HFFc6 (cell line): ENCODE data around the gene GGACT. TPM values are rescaled to one million over a fixed set of nuclear protein-coding genes. Genes with fewer than 3 reads are reported as not detected.

ENCODE experiments used
- DNase-seq: peaks from one replicate; pipeline ENCODE4 v3.0.0-alpha.2; 2018
- H3K27ac Mint-ChIP-seq: 2 replicates; pipeline ENCODE4 v1.8.0; 2020; ENCODE audit warnings: mild to moderate bottlenecking, mixed read lengths
- H3K27me3 Mint-ChIP-seq: 2 replicates; pipeline ENCODE4 v1.8.0; 2021; ENCODE audit warnings: mild to moderate bottlenecking, moderate library complexity, mixed read lengths; ENCODE audit not compliant: insufficient read depth
- H3K36me3 Mint-ChIP-seq: 2 replicates; pipeline ENCODE4 v1.8.0; 2021; ENCODE audit warnings: low read depth, mixed read lengths
- H3K4me1 Mint-ChIP-seq: 2 replicates; pipeline ENCODE4 v1.8.0; 2020; ENCODE audit warnings: low read depth, mixed read lengths
- H3K4me3 Mint-ChIP-seq: 2 replicates; pipeline ENCODE4 v1.8.0; 2020; ENCODE audit warnings: mild to moderate bottlenecking, moderate library complexity, mixed read lengths
- H3K9me3 Mint-ChIP-seq: 2 replicates; pipeline ENCODE4 v1.8.0; 2020; ENCODE audit warnings: mild to moderate bottlenecking, mixed read lengths
- total RNA-seq, 6 experiments: library from RNA; stranded (reverse); fragmentation: NEBNext Ultra II Directional; extraction: Animal tissue kit (Norgen Biotek cat#: 25700); gene quantifications; 2 replicates in 1 of 6; 3 replicates in 5 of 6; pipeline ENCODE4 v1.2.3, GENCODE V29; 2021
- TF ChIP-seq, protein P1 (sequence below): fragments of 200-600 bp; sonication (generic); IDR thresholded peaks from 2 replicates; pipeline ENCODE4 v1.5.0; 2021; ENCODE audit warnings: antibody characterized with exemption, mild to moderate bottlenecking

Gene GGACT
- total RNA-seq, 6 experiments from 2014 or later: 0.99 to 3.0 (median 1.8) TPM

DNA sequence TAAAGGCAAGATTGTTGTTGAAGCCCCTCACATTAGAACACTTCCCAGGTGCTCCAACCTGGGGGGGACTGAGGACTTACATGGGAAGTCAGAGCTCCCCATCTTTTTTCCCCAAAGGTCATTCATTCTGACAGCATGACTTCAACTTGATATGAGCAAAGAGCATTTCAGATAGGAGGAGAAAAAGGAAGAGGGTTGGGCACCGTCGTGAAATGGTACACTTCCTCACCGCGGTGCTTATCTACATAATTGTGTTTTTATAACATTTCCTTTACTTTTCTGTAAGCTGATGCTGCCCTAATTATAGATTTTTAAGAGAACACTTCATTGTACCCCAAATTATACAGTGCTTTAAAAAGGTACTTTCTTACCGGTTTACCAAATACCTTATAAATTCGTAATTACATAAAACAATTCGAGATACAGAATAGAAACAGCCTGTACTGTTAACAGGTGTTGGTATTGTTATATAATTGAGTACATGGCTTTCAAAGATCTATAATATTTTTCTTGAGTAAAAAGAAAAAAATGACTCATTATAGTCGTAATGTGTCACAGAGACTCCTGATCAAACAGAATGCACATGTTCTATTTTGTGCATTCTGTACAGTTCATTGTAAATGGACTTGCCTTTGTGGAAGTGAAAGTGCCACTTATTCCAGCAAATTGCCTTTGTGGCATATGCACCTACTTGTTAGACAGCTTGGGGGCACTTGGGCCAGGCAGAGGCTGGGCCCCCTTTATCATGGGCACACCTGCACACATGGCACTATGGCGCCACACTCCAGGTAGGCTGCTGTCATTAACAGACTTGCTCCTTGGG is 81.8 kb downstream of the GGACT start:
- no peak overlapping the region for H3K27ac Mint-ChIP-seq
- TF ChIP-seq, protein P1, sequence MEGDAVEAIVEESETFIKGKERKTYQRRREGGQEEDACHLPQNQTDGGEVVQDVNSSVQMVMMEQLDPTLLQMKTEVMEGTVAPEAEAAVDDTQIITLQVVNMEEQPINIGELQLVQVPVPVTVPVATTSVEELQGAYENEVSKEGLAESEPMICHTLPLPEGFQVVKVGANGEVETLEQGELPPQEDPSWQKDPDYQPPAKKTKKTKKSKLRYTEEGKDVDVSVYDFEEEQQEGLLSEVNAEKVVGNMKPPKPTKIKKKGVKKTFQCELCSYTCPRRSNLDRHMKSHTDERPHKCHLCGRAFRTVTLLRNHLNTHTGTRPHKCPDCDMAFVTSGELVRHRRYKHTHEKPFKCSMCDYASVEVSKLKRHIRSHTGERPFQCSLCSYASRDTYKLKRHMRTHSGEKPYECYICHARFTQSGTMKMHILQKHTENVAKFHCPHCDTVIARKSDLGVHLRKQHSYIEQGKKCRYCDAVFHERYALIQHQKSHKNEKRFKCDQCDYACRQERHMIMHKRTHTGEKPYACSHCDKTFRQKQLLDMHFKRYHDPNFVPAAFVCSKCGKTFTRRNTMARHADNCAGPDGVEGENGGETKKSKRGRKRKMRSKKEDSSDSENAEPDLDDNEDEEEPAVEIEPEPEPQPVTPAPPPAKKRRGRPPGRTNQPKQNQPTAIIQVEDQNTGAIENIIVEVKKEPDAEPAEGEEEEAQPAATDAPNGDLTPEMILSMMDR: no peak
- H3K36me3 Mint-ChIP-seq: peaks cover 6% of the 10 kb centered on the region
- H3K27me3 Mint-ChIP-seq: no peaks in the 10 kb centered on the region; the same call in 1 of the 2 replicates
- no peak overlapping the region for H3K4me3 Mint-ChIP-seq
- DNase-seq: no peak
- peaks cover 17% of the 10 kb centered on the region for H3K4me1 Mint-ChIP-seq
- H3K9me3 Mint-ChIP-seq: no peaks in the 10 kb centered on the region

DNA sequence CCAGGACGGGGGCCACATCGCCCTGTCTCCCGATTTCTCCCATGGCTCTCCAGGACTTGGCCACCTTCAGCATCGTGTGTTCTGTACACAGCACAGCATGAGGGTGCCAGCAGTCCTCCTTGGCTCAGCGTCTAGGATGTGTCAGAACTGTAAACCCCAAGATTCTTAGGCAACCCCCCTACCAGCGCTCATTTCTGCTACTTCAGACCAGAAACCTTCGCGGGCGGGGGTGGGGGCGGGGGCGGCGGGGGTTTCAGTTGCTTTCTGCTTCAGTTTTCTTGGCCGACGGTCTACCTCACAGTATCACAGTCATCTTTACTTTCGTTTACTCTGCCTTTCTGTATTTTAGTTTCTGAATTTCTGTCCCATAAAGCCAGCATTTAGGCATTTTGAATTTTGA is 82.4 kb downstream of the GGACT start:
- no peak for DNase-seq
- Mint-ChIP-seq H3K9me3 (no peaks in the 10 kb centered on the region), H3K4me3 (no peak overlapping the region), H3K27ac (no peak overlapping the region), H3K36me3 (peaks cover 6% of the 10 kb centered on the region; the same call in 1 of the 2 replicates), H3K4me1 (peaks cover 16% of the 10 kb centered on the region), H3K27me3 (no peaks in the 10 kb centered on the region; the same call in 1 of the 2 replicates)
- TF ChIP-seq, protein P1: no peak

DNA sequence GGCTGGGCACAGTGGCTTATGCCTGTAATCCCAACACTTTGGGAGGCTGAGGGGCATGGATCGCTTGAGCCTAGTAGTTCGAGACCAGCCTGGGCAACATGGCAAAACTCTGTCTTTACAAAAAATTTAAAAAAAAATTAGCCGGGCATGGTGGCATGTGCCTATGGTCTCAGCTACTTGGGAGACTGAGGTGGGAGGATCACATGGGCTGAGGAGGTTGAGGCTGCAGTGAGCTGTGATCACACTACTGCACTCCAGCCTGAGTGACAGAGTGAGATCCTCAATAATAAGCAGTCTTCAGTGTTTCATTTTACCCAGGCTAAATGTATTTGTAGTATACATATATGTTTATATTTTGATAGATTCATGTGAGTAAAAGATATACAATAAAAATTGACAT is 85.0 kb downstream of the GGACT start:
- H3K36me3 Mint-ChIP-seq: peaks cover 6% of the 10 kb centered on the region; the same call in 1 of the 2 replicates
- no peaks in the 10 kb centered on the region for H3K9me3 Mint-ChIP-seq
- DNase-seq: no peak
- H3K27ac Mint-ChIP-seq: no peak overlapping the region
- TF ChIP-seq, protein P1: no peak
- H3K4me1 Mint-ChIP-seq: peaks cover 23% of the 10 kb centered on the region
- no peak overlapping the region for H3K4me3 Mint-ChIP-seq
- no peaks in the 10 kb centered on the region; the same call in 1 of the 2 replicates for H3K27me3 Mint-ChIP-seq

DNA sequence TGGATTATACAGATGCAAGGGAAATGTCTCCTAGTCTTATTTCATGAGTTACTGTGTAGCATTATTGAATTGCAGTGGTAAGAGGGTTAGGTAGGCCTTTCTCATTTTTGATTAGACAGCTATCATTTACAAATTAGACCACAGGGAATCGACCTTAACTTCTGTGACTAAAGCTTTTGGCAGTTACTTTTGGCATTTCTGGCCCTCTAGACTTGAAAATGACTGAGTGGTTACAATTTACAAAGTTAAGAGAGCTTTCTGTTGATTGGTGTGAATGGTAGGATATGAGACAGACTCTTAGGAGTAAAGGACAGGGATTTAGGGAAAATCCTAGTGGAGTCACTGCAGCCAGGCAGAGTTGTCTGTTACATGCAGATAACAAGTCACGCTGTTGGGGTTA is 86.1 kb downstream of the GGACT start:
- Mint-ChIP-seq H3K27me3 (no peaks in the 10 kb centered on the region; the same call in 1 of the 2 replicates), H3K27ac (peak overlapping the region; percentile 1; the same call in 1 of the 2 replicates), H3K4me3 (no peak overlapping the region), H3K36me3 (peaks cover 6% of the 10 kb centered on the region; the same call in 1 of the 2 replicates), H3K4me1 (peaks cover 33% of the 10 kb centered on the region), H3K9me3 (no peaks in the 10 kb centered on the region)
- TF ChIP-seq, protein P1: no peak
- no peak for DNase-seq

DNA sequence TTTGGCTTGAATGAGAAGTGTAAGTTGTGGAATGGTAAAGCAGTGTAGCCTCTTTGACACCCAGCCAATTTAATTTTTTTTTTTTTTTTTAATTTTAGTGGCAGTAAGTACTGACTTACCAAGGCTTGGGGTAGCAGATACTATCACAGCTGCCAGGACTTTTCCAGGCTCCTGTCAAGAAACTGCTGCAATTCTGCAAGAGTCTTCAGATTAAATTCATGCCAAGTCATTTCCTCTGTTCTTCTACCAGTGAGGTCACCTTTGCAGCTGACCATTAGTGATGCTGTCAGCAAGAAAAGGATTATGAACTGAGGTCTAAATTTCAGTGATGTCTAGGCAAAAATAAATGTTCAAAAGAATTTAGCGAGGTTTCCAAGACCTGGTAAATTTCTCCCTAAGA is 91.2 kb downstream of the GGACT start:
- peak; percentile 12 for DNase-seq
- H3K36me3 Mint-ChIP-seq: no peaks in the 10 kb centered on the region
- no peaks in the 10 kb centered on the region for H3K9me3 Mint-ChIP-seq
- H3K27me3 Mint-ChIP-seq: no peaks in the 10 kb centered on the region; the same call in none of the 2 replicates
- TF ChIP-seq, protein P1: no peak
- peaks cover 35% of the 10 kb centered on the region for H3K4me1 Mint-ChIP-seq
- H3K27ac Mint-ChIP-seq: no peak overlapping the region
- no peak overlapping the region for H3K4me3 Mint-ChIP-seq
